Ramos (cell line): ENCODE measurements around the gene NIN.

ENCODE experiments used
- in situ Hi-C: fragments of 300-500 bp; cut with MboI; formaldehyde crosslinking; loops from one replicate; pipeline ENCODE4 v1.14.3; 2022; ENCODE audit warnings: low sequenced_read_pairs; ENCODE audit not compliant: unreplicated experiment

Gene NIN, protein sequence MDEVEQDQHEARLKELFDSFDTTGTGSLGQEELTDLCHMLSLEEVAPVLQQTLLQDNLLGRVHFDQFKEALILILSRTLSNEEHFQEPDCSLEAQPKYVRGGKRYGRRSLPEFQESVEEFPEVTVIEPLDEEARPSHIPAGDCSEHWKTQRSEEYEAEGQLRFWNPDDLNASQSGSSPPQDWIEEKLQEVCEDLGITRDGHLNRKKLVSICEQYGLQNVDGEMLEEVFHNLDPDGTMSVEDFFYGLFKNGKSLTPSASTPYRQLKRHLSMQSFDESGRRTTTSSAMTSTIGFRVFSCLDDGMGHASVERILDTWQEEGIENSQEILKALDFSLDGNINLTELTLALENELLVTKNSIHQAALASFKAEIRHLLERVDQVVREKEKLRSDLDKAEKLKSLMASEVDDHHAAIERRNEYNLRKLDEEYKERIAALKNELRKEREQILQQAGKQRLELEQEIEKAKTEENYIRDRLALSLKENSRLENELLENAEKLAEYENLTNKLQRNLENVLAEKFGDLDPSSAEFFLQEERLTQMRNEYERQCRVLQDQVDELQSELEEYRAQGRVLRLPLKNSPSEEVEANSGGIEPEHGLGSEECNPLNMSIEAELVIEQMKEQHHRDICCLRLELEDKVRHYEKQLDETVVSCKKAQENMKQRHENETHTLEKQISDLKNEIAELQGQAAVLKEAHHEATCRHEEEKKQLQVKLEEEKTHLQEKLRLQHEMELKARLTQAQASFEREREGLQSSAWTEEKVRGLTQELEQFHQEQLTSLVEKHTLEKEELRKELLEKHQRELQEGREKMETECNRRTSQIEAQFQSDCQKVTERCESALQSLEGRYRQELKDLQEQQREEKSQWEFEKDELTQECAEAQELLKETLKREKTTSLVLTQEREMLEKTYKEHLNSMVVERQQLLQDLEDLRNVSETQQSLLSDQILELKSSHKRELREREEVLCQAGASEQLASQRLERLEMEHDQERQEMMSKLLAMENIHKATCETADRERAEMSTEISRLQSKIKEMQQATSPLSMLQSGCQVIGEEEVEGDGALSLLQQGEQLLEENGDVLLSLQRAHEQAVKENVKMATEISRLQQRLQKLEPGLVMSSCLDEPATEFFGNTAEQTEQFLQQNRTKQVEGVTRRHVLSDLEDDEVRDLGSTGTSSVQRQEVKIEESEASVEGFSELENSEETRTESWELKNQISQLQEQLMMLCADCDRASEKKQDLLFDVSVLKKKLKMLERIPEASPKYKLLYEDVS (N-terminal part only)

DNA sequence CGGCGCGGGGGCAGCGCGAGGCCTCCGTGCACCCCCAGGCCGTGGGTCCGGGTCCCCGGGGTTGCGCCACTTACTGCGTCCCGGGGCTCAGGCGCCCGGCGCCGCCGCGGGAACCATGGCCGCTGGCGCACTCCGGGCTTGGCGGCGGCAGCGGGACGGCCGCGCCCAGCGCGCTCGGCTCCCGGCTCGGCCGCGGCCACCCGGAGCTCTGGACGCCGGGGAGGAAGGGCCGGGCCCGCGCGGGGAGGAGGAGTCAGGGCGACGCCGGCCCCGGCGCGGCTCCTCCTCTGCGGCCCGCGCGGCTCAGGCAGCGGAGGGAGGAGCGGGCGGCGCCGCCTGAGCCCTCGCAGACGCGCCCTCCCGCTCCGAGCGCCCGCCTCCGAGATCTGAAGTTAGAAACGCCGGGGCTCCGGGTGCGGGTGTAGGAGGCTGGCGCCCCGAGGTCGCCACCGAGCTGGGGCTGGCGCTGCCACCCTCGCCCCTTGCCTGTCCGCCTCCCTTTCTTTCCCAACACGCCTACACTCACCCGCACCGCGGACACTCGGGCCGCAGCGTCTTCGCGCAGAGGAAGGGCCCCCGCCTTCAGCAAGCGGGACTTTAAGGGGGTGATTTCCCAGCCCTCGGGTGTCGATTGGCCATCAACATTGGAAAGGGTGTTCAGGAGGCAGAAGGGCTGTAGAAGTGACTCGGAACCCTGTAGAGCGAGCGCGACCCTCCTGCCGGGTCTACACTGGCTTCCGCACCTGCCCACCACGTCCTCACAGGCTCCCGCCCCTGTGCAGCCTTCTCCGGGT, at the start of gene NIN:
NIN (minus strand) TSS at position 231 of the 794 bp plus-strand sequence. CDS start 9,106 bp downstream, outside the sequence.
- in situ Hi-C loops, result no loop called here

DNA sequence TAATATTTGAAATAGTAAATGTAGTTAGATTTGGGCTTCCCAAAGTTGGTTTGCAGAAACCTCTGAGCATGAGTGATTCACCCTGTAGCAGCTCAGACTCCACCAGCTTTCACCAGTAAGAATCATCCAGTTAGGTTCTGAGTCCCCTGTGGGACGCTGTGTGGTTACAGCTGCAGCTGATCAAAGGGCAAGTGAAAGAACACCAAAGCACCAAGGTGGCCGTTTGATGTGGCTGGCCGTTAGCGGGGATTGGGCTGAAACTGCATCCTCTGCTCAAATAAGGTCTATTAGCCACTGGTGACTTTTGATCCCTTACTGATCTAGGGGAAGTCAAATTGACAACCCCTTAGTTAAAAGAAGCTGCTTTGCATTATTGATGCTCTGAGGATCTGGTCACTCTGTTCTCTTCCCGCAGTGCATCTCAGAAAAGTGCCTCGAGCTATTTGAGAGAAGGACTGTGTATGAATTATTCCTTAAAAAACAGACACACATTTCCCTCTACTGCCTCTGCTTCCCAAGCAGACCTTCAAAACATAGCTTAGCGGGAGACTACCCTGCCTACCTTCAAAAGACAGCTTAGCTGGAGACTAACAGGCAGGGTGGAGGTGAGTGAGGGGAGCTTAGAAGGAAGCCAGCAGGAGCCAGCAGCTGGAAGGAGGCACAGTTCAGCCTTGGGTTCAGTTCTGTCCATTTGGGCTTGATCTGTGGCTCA, 44.6 kb upstream of the NIN start:
- in situ Hi-C loops, result no loop called here

- in situ Hi-C loops, result loop anchor here (25.0 kb wide), 1 partner anchor 262 kb away; no protein-coding TSS in a partner anchor
Measured at GRCh38 chr14:50874757-50875156, 43.8 kb upstream of the NIN start.

GRCh38 chr14:50871914-50872732, 41.2 kb upstream of the NIN start, which contains the start of gene ABHD12B:
Gene ABHD12B, plus strand, starts transcription at chr14:50872053. Its CDS starts 122 bp downstream, at chr14:50872175.
- in situ Hi-C loops, result loop anchor here (25.0 kb wide), 1 partner anchor 260 kb away; no protein-coding TSS in a partner anchor

DNA sequence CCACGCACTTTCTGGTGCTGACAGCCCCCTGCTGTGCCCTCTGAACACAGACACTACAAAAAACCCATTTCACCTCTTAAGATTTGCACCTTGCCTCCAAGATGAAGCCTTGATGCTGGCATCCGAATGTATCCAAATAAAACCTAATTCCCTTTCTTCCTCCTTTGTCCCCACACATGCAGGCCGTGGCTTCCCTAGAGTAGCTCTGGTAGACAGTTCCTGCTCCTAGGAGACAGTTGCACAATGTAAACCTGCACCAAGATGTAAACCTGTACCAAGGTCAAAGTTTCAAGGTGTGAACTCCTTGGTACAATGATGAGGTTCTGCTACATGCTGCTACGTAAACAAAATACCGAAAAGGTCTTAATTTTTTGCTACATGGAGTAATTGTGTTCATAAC, 40.3 kb upstream of the NIN start:
- in situ Hi-C loops, result loop anchor here (25.0 kb wide), 1 partner anchor 259 kb away; no protein-coding TSS in a partner anchor

- in situ Hi-C loops, result loop anchor here (25.0 kb wide), 1 partner anchor 253 kb away; no protein-coding TSS in a partner anchor
Measured at GRCh38 chr14:50865391-50866076, 34.6 kb upstream of the NIN start.

DNA sequence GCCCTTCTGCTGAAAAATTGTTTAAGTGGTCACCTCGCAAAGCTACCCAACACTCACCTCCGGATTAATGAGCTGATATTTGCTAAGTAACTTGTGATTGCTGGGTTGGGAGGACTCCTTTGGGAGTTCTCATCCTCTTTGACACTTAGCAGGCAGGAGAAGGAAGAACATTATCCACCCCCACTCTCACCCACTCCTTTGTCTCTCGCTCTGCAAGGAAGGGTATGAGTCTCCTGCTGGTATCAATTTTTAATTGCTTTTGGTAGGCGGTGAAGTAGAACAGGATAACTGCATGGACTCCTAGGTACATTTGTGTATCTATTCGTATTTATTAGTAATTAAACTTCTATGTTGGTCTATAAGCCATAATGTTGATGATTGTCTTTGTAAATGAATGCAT, 34.0 kb upstream of the NIN start:
- in situ Hi-C loops, result loop anchor here (25.0 kb wide), 1 partner anchor 253 kb away; no protein-coding TSS in a partner anchor

DNA sequence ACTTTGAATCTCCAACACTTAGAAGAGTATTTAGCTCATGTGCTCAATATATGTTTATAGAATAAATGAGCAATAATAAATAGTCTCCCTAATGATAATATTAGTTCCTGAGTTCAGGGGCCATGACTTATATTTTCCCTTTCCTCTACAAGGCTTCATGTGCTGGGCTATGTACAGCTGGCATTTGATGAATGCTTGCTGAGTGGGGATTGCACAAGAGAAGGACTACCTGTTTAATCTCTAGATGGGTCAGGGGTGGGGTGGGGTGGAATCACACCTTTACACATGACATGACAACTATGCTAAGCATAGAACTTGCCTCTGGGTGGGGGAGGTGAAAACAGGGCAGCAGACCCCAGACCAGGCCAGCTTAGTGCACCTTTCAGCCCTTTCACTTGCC, 33.3 kb upstream of the NIN start:
- in situ Hi-C loops, result loop anchor here (25.0 kb wide), 1 partner anchor 252 kb away; no protein-coding TSS in a partner anchor

GRCh38 chr14:50862036-50862570, 31.1 kb upstream of the NIN start:
- in situ Hi-C loops, result loop anchor here (25.0 kb wide), 1 partner anchor 250 kb away; no protein-coding TSS in a partner anchor

GRCh38 chr14:50860478-50861086, 29.6 kb upstream of the NIN start:
- in situ Hi-C loops, result loop anchor here (25.0 kb wide), 1 partner anchor 248 kb away; no protein-coding TSS in a partner anchor

DNA sequence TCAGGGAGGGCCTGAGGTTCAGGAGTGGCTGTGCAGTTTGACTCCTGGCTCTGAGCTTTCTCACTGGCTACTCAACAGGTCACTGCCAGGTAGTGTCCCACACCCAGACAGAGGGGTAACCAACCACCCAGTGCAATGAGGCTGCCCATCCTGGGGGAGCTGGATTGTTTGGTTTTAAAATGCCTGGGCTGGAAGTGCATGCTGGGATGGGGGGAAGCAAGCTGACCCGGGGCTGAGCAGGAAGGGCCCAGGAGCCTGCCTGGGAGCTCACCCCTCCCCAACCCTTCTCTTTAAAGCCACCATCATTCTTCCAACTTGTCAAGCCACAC, 28.3 kb upstream of the NIN start:
- in situ Hi-C loops, result loop anchor here (25.0 kb wide), 1 partner anchor 247 kb away; no protein-coding TSS in a partner anchor

GRCh38 chr14:50856660-50857059, 25.7 kb upstream of the NIN start:
- in situ Hi-C loops, result loop anchor here (25.0 kb wide), 1 partner anchor 244 kb away; no protein-coding TSS in a partner anchor

DNA sequence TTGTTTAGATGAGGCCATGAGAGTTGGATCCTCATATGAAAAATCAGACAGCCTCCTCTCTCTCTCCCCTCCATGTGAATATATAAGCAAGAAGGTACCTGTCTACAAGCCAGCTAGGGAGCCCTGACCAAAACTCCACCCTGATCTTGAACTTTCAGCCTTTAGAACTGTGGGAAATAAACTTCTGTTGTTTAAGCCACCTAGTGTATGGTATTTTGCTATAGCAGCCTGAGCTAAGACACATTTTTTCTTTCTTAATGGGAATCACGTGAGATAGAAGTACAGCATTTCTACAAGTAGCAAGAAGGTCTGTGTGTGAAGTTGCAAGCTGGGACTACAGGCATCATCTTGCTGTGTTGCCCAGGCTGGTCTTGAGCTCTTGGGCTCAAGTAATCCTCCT, 24.6 kb upstream of the NIN start:
- in situ Hi-C loops, result loop anchor here (25.0 kb wide), 1 partner anchor 243 kb away; no protein-coding TSS in a partner anchor

DNA sequence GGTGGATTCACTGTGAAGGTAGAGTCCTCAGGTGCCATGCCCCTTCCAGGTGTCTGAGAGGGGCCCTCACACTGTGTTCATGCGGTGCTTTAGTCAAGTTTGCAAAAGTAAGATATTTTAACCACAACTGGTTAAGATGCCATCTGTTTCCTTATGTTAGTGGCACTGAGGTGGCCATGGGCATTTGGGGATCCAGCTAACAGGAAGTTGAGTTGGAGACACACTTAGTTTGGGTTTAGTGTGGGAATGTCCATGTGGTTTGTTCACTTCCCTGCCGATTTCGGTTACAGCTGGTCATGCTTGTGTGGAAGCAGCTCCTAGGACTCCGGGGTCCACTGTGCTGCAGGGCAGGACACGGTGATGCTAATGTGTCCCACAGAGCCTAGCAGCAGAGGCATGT, 23.6 kb upstream of the NIN start:
- in situ Hi-C loops, result loop anchor here (25.0 kb wide), 1 partner anchor 242 kb away; no protein-coding TSS in a partner anchor

GRCh38 chr14:50853891-50854290, 22.9 kb upstream of the NIN start:
- in situ Hi-C loops, result loop anchor here (25.0 kb wide), 1 partner anchor 242 kb away; no protein-coding TSS in a partner anchor
